HepG2 (cell line): ENCODE data around the gene SLIT3. TPM values are rescaled to one million over a fixed set of nuclear protein-coding genes. Genes with fewer than 3 reads are reported as not detected.

Experiments used
- ATAC-seq: fragments of 200-7000 bp; cut with Tn5 transposase; 3 replicates; pipeline ENCODE4 v1.9.1; 2020; ENCODE audit warnings: mild to moderate bottlenecking, moderate library complexity
- BruUV-seq: library from RNA; stranded (reverse); fragments of 400-500 nt; replicated peaks from 2 replicates; lab custom pipeline; 2021; lab: Mats Ljungman, UMichigan
- CTCF ChIA-PET: fragments of 300-600 bp; formaldehyde crosslinking; extraction: SDS; loops from one replicate; lab custom pipeline; 2021; ENCODE audit warnings: low total read pairs, inconsistent platforms, low intra/inter-chr PET ratio; lab: Yijun Ruan, JAX
- POLR2A ChIA-PET: fragments of 350-600 bp; sonication (Branson Sonifier 250); formaldehyde crosslinking; loops from one replicate; lab custom pipeline; 2020; ENCODE audit warnings: antibody characterized with exemption, inconsistent platforms; lab: Yijun Ruan, JAX
- DNase-seq: peaks from one replicate; pipeline ENCODE4 v3.0.0-alpha.2; 2015; ENCODE audit warnings: low spot score
- FAIRE-seq: peaks from 3 replicates; lab custom pipeline; 2011; peaks lifted over from hg19 to GRCh38; lab: Jason Lieb, UNC
- H2AFZ ChIP-seq: one replicate; pipeline ENCODE4 v1.6.1; 2011; ENCODE audit warnings: low read length, inconsistent platforms
- H3K27ac ChIP-seq: fragments of 300-600 bp; 3 replicates; pipeline ENCODE4 v1.8.0; 2011; ENCODE audit warnings: mixed run types, mild to moderate bottlenecking, mixed read lengths, low read length, inconsistent platforms; ENCODE audit not compliant: insufficient read depth; ENCODE audit errors: extremely low read length
- H3K27me3 ChIP-seq, 2 experiments: fragments of 200-600 bp in 1 of 2; 2 replicates in 1 of 2; 3 replicates in 1 of 2; pipeline versions ENCODE4 v1.6.0 to v1.8.0; 2011; ENCODE audit warnings: low read length in 2 of 2, mild to moderate bottlenecking in 2 of 2, moderate library complexity in 2 of 2, inconsistent platforms in 1 of 2; ENCODE audit not compliant: insufficient read depth in 2 of 2, control insufficient read depth in 1 of 2
- H3K36me3 ChIP-seq, 2 experiments: fragments of 200-600 bp in 1 of 2; replicated peaks in 1 of 2; 2 replicates in 1 of 2; 3 replicates in 1 of 2; pipeline versions ENCODE4 v1.5.1 to v1.8.0; 2011; ENCODE audit warnings: low read length in 2 of 2, inconsistent platforms in 1 of 2; ENCODE audit not compliant: insufficient read depth in 2 of 2, control insufficient read depth in 1 of 2
- H3K4me1 ChIP-seq: 2 replicates; pipeline ENCODE4 v1.5.1; 2012; ENCODE audit warnings: low read length, inconsistent platforms; ENCODE audit not compliant: insufficient read depth
- H3K4me2 ChIP-seq: 2 replicates; pipeline ENCODE4 v1.6.0; 2011; ENCODE audit warnings: low read depth, low read length, inconsistent platforms
- H3K4me3 ChIP-seq, 3 experiments: fragments of 200-600 bp in 1 of 3; sonication (generic), shearing (Covaris generic) in 1 of 3; replicated peaks in 1 of 3; 2 replicates each; pipeline ENCODE4 v1.5.1; 2011 to 2016; ENCODE audit warnings: low read length in 3 of 3, inconsistent platforms in 2 of 3, low read depth in 2 of 3, mild to moderate bottlenecking in 2 of 3, control low read depth in 1 of 3, mixed read lengths in 1 of 3; ENCODE audit not compliant: insufficient read depth in 1 of 3
- H3K79me2 ChIP-seq: one replicate; pipeline ENCODE4 v1.6.1; 2011; ENCODE audit warnings: low read length, inconsistent platforms; ENCODE audit not compliant: insufficient read depth
- H3K9ac ChIP-seq: 2 replicates; pipeline ENCODE4 v1.6.0; 2011; ENCODE audit warnings: mild to moderate bottlenecking, low read depth, low read length, inconsistent platforms; ENCODE audit not compliant: insufficient read depth
- H3K9me3 ChIP-seq: 2 replicates; pipeline ENCODE4 v1.5.1; 2012; ENCODE audit warnings: mild to moderate bottlenecking, low read length
- H4K20me1 ChIP-seq: 2 replicates; pipeline ENCODE4 v1.6.0; 2011; ENCODE audit warnings: inconsistent platforms, mild to moderate bottlenecking, low read length, moderate library complexity; ENCODE audit not compliant: insufficient read depth
- FOXO1 ChIP-seq: sonication (generic); formaldehyde crosslinking; IDR thresholded peaks from 2 replicates; pipeline ENCODE4 v1.4.0; 2020; ENCODE audit warnings: missing genetic modification reagents
- IRF2 ChIP-seq: IDR thresholded peaks from 2 replicates; pipeline ENCODE4 v1.6.1; 2018; ENCODE audit warnings: missing genetic modification reagents, missing compliant biosample characterization
- MEF2D ChIP-seq: sonication (generic); formaldehyde crosslinking; IDR thresholded peaks from 2 replicates; pipeline ENCODE4 v1.5.1; 2020; ENCODE audit warnings: mild to moderate bottlenecking, missing genetic modification reagents
- PRMT3 ChIP-seq: sonication (generic); formaldehyde crosslinking; IDR thresholded peaks from 2 replicates; pipeline ENCODE4 v1.8.1; 2022; ENCODE audit warnings: low read depth, mild to moderate bottlenecking, moderate library complexity, missing genetic modification reagents, borderline replicate concordance
- RXRB ChIP-seq: IDR thresholded peaks from 2 replicates; pipeline ENCODE4 v1.6.1; 2016; ENCODE audit warnings: borderline replicate concordance, missing genetic modification reagents, missing compliant biosample characterization
- WIZ ChIP-seq: sonication (generic); formaldehyde crosslinking; IDR thresholded peaks from 2 replicates; pipeline ENCODE4 v1.5.1; 2020; ENCODE audit warnings: mild to moderate bottlenecking, missing genetic modification reagents
- ZBTB49 ChIP-seq: sonication (generic); formaldehyde crosslinking; IDR thresholded peaks from 2 replicates; pipeline ENCODE4 v1.4.0; 2020; ENCODE audit warnings: missing genetic modification reagents, borderline replicate concordance
- ZBTB7A ChIP-seq: sonication (generic); formaldehyde crosslinking; IDR thresholded peaks from 2 replicates; pipeline ENCODE4 v1.8.0; 2022; ENCODE audit warnings: mild to moderate bottlenecking, missing genetic modification reagents
- ZKSCAN8 ChIP-seq: IDR thresholded peaks from 2 replicates; pipeline ENCODE4 v1.6.1; 2016; ENCODE audit warnings: borderline replicate concordance, missing genetic modification reagents, missing compliant biosample characterization
- ZMAT3 ChIP-seq: sonication (generic); formaldehyde crosslinking; conservative IDR thresholded peaks from 2 replicates; pipeline ENCODE4 v1.7.0; 2021; ENCODE audit warnings: missing genetic modification reagents
- ZMYM3 ChIP-seq: sonication (generic); formaldehyde crosslinking; IDR thresholded peaks from 2 replicates; pipeline ENCODE4 v1.5.1; 2020; ENCODE audit warnings: mild to moderate bottlenecking, missing genetic modification reagents
- ZNF274 ChIP-seq: sonication (generic); formaldehyde crosslinking; IDR thresholded peaks from 2 replicates; pipeline ENCODE4 v1.5.1; 2020; ENCODE audit warnings: mild to moderate bottlenecking, missing genetic modification reagents
- ZNF337 ChIP-seq: sonication (generic); formaldehyde crosslinking; IDR thresholded peaks from 2 replicates; pipeline ENCODE4 v1.5.1; 2020; ENCODE audit warnings: missing genetic modification reagents, low read depth, mild to moderate bottlenecking, borderline replicate concordance
- ZNF460 ChIP-seq: sonication (generic); formaldehyde crosslinking; IDR thresholded peaks from 2 replicates; pipeline ENCODE4 v1.5.1; 2020; ENCODE audit warnings: missing genetic modification reagents, mild to moderate bottlenecking, borderline replicate concordance
- ZNF580 ChIP-seq: IDR thresholded peaks from 2 replicates; pipeline ENCODE4 v1.6.1; 2016; ENCODE audit warnings: low read depth, borderline replicate concordance
- WGBS: methylation state at CpG from one replicate; pipeline ENCODE4 v1.1.6; 2017; ENCODE audit warnings: low lambda C conversion rate; 5-methylcytosine and 5-hydroxymethylcytosine counted together
- in situ Hi-C: cut with HindIII; loops from 2 replicates; pipeline ENCODE4 v1.10.0; 2017; ENCODE audit warnings: low pct_unique_long_range_greater_than_20kb; ENCODE audit not compliant: extremely low pct_ligation_motif_present
- intact Hi-C: fragments of 100-400 bp; cut with micrococcal nuclease; formaldehyde crosslinking; loops from one replicate; pipeline ENCODE4 v1.10.0; 2022; ENCODE audit not compliant: unreplicated experiment
- polyA plus RNA-seq, 8 experiments: library from polyadenylated mRNA; depleted of rRNA in 3 of 8; stranded (reverse) in 7 of 8; unstranded in 1 of 8; fragments of >200 nt; fragmentation: Illumina TruSeq in 4 of 8; extraction: Trizol in 4 of 8; gene quantifications; 2 replicates each; pipeline versions ENCODE4 v1.2.1 to v1.2.3, GENCODE V29; 2011 to 2016; ENCODE audit warnings: low read depth in 4 of 8, missing spikeins in 1 of 8, mixed read lengths in 1 of 8; ENCODE audit not compliant: insufficient read depth in 1 of 8
- total RNA-seq, 5 experiments: library from RNA; depleted of rRNA; stranded (reverse); fragments of >200 nt; fragmentation: Illumina TruSeq; extraction: Trizol; gene quantifications; 2 replicates each; pipeline ENCODE4 v1.2.3, GENCODE V29; 2016; ENCODE audit warnings: low read depth in 1 of 5
- TF ChIP-seq, protein P1 (sequence below): sonication (generic); formaldehyde crosslinking; conservative IDR thresholded peaks from 2 replicates; pipeline ENCODE4 v1.8.0; 2022; ENCODE audit warnings: low read depth, missing genetic modification reagents

SLIT3 gene
- total and polyA plus RNA-seq, 2 of the 13 experiments (the other 11 are each of a cell fraction or from before 2014, with no cell fraction given) = not detected

DNA sequence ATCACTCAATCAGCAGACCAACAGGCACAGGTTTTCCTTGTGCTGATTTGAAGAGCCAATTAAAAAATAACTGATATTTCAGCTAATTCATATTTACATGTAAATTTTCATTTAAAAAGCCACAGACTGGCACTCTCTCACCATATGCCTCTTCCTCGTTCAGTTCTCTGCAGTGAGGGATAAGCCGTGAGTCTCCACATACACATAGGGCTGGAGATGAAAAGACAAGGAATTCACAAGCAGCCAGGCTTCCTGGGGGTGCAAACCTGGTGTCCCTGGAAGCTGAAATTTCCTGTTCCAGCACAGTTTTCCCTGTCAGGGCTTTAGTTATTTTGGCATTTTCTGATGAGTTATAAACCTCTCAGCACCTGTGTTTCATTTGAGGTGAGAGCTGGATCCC, 397.9 kb downstream of the SLIT3 start (continued):
- TF ChIP-seq, protein P1, sequence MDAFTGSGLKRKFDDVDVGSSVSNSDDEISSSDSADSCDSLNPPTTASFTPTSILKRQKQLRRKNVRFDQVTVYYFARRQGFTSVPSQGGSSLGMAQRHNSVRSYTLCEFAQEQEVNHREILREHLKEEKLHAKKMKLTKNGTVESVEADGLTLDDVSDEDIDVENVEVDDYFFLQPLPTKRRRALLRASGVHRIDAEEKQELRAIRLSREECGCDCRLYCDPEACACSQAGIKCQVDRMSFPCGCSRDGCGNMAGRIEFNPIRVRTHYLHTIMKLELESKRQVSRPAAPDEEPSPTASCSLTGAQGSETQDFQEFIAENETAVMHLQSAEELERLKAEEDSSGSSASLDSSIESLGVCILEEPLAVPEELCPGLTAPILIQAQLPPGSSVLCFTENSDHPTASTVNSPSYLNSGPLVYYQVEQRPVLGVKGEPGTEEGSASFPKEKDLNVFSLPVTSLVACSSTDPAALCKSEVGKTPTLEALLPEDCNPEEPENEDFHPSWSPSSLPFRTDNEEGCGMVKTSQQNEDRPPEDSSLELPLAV (CRISPR knock-in tag) = no peak
- TF ChIP-seq ZNF274 (CRISPR knock-in tag) = no peak
- no peak for TF ChIP-seq ZBTB49 (CRISPR knock-in tag)
- no peak for TF ChIP-seq ZBTB7A (CRISPR knock-in tag)
- no peak for TF ChIP-seq PRMT3
- TF ChIP-seq WIZ (CRISPR knock-in tag) = no peak
- no peak for TF ChIP-seq IRF2 (CRISPR knock-in tag)
- TF ChIP-seq ZKSCAN8 (CRISPR knock-in tag) = no peak
- TF ChIP-seq MEF2D (CRISPR knock-in tag) = no peak
- TF ChIP-seq, all 625 proteins: peak for 0

DNA sequence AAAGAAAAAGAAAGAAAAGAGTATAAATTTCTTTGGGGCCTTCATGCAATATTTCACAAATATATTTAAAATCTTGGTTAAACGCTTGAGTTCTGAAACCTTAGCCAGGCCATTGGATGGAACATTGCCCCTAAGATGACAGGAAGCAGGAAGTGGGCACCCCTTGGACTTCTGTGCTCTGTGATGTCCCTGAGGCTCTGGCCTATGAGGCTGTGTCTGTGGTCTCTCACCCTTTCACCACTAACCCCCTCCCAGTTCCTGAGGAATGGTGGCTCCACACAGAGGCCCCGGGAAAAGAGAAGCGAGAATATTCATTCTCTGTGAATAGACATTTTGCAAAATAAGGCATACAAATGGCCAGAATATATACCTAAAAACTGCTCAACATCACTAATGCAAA, 401.3 kb downstream of the SLIT3 start:
- peaks cover 0 to 18% of the 10 kb centered on the region in 2 experiments; a peak in 1 of 5 replicates for H3K27me3 ChIP-seq
- no peak overlapping the region for H3K27ac ChIP-seq
- no peak overlapping the region for H3K4me3 ChIP-seq
- no peak overlapping the region for H2AFZ ChIP-seq
- no peaks in the 10 kb centered on the region for H3K36me3 ChIP-seq
- in situ Hi-C loops = no loop called here
- POLR2A ChIA-PET = no interaction called here
- 2% methylated on average over 3 of the region's 3 CpGs for WGBS
- no peak overlapping the region for H3K9ac ChIP-seq
- no peak overlapping the region for H3K4me2 ChIP-seq
- FAIRE-seq (no peak), DNase-seq (no peak), ATAC-seq (no peak)
- no TSS peak for BruUV-seq
- intact Hi-C loops = no loop called here
- CTCF ChIA-PET = no interaction called here
- no peaks in the 10 kb centered on the region for H3K79me2 ChIP-seq
- no peaks in the 10 kb centered on the region for H4K20me1 ChIP-seq
- no peak for TF ChIP-seq ZNF337
- TF ChIP-seq ZNF460 (CRISPR knock-in tag) = no peak
- no peak for TF ChIP-seq FOXO1
- no peak for TF ChIP-seq ZMAT3 (CRISPR knock-in tag)
- no peak for TF ChIP-seq ZMYM3 (CRISPR knock-in tag)
- TF ChIP-seq ZNF580 (CRISPR knock-in tag) = no peak
- no peak for TF ChIP-seq RXRB (CRISPR knock-in tag)
- H3K9me3 ChIP-seq = no peaks in the 10 kb centered on the region
- H3K4me1 ChIP-seq = no peaks in the 10 kb centered on the region
